Subcutaneous adipose tissue (tissue), 4 donors: ENCODE results near the gene CSPG4. TPM values are rescaled to one million over a fixed set of nuclear protein-coding genes. Genes with fewer than 3 reads are reported as not detected.

Experiments used
- total RNA-seq, 4 donors: library from RNA; depleted of rRNA; stranded (reverse); fragments of >200 nt; gene quantifications; one replicate each; pipeline ENCODE4 v1.1.0, GENCODE V29; 2016
- TF ChIP-seq, protein P1 (sequence below): fragments of 450-650 bp; IDR thresholded peaks from one replicate; pipeline ENCODE4 v1.5.1; 2016; ENCODE audit warnings: low read depth, mild to moderate bottlenecking, control low read depth, antibody characterized with exemption, moderate library complexity

CSPG4 gene
- total RNA-seq, 4 donors from 2014 or later: 34.6 to 183 (median 57.0) TPM

DNA sequence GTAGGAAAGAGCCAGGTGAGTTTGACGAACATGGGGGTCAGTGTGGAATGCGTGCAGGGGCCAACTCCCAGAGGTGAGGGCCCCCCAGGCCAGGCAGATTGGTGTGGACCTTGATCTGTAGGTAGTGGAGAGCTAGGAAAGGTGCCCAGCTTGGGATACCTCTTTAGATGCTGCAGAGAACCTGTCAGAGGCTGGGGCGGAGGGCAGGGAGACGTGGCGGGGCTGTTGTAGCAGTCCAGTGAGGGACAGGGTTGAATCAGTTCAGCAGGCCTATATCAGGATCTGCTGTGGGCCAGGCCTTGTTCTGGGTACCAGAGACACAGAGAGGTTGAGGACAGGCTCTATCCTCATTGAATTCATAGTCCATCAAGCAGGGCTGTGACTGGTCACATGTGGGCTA, 56.3 kb downstream of the CSPG4 start:
- TF ChIP-seq, protein P1, sequence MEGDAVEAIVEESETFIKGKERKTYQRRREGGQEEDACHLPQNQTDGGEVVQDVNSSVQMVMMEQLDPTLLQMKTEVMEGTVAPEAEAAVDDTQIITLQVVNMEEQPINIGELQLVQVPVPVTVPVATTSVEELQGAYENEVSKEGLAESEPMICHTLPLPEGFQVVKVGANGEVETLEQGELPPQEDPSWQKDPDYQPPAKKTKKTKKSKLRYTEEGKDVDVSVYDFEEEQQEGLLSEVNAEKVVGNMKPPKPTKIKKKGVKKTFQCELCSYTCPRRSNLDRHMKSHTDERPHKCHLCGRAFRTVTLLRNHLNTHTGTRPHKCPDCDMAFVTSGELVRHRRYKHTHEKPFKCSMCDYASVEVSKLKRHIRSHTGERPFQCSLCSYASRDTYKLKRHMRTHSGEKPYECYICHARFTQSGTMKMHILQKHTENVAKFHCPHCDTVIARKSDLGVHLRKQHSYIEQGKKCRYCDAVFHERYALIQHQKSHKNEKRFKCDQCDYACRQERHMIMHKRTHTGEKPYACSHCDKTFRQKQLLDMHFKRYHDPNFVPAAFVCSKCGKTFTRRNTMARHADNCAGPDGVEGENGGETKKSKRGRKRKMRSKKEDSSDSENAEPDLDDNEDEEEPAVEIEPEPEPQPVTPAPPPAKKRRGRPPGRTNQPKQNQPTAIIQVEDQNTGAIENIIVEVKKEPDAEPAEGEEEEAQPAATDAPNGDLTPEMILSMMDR: no peak

DNA sequence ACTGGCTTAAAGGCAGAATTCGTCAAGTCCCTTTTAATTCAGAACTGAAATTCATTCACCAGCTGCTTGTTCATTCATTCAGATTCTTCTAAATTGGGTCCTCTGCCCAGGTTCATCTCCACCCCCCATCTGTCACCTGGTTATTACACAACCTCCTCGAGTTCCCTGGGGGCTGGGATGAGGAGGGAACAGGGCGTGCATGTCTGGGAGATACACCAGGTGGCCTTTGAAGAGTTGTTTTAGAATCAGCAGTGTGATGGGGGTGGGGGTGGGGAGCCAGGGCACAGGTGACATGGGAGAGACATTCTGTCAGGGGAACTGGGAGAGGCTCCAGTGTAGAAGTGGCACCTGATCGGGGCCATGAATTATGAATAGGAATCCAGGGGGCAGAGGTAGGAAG, 56.7 kb downstream of the CSPG4 start:
- TF ChIP-seq, protein P1: no peak

DNA sequence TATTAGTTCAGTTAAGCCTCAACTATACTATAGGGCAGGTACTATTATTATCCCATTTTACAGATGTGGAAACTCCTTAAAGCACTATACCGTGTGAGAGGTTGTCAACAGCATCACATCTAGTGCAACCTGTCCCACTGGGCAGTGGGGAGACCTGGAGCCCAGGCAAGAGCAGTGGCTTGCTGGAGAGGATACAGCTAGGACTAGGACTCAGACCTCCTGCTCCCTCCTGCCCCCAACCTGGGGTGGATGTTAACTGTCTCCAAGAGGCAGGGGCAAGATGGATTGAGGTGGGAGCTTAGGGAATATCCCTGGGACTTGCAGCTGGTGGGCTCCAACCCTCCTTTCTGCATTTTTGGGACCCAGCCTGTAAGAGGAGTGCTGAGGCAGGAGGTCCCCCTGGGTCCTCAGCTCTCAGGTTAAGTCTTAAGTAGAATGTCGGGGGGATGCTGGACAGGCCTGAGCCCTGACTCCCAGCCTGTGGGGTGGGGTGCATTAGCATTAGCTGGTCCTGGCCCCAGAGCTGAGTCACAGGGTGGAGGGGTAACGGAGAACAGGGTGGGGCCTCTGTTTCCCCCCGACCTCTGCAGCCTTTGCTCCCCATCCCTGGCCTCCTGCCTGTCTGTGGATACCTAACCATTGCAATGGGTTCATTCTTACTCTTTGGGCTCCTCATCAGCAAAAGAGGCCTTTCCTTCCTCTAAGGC, 58.3 kb downstream of the CSPG4 start:
- TF ChIP-seq, protein P1: no peak

DNA sequence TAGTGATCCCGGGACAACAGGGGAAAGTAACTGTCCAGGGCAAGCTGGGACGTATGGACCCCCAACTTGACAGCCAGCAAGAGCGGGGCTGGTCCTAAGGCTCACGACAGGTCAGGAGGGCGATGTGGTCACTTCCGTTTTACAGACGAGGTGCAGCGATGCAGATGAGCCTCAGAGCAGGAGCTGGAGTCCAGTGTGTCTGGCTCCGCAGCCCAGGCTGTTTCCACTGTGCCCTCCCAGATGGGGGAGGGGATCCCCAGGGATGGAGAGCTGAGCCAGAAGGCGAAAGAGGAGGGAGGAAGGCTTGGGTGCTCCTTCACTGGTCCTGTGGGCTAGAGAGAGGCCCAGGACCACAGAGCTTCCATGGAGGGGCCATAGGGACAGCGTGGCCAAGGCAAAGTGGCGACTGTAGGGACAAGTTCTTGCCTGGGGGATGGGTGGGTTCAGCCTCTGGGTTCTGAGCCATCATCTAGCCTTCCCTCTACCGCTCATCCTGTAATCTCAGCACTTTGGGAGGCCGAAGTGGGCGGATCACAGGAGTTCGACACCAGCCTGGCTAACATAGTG, 59.2 kb downstream of the CSPG4 start:
- TF ChIP-seq, protein P1: no peak

DNA sequence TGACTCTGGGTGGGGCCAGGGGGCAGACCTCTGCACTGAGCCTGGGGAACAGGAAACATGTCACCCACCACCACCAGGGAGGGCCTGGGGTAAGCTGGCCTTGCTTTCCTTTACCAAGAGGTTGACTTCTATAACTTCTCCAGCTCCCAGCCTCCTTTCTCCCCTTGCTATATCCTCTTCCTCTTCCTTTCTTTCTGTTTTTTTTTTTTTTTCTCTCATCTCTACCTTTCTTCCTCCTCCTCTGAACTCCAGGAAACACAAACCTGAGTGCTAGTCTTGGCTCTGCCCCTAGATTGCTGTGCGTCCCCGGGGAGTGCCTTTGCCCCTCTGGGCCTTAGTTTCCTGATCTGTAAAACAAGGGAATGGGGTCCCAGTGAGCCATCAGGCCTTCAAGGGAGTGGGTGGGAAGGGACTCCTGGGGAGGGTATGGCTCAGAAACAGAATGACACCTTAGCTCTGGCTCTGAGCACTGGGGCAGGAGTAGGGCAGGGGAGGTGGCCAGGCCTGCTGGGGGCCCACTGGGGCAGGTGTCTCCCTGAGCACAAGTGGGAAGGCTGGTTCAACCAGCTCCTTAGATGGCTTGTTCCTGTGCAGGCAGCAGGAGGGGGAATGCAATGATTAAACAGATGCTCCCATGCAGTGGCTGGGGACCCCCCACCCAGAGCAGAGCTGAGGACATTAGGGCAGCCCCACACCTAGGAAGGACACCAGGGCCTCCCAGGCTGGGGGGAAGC, 60.7 kb downstream of the CSPG4 start:
- TF ChIP-seq, protein P1: no peak

DNA sequence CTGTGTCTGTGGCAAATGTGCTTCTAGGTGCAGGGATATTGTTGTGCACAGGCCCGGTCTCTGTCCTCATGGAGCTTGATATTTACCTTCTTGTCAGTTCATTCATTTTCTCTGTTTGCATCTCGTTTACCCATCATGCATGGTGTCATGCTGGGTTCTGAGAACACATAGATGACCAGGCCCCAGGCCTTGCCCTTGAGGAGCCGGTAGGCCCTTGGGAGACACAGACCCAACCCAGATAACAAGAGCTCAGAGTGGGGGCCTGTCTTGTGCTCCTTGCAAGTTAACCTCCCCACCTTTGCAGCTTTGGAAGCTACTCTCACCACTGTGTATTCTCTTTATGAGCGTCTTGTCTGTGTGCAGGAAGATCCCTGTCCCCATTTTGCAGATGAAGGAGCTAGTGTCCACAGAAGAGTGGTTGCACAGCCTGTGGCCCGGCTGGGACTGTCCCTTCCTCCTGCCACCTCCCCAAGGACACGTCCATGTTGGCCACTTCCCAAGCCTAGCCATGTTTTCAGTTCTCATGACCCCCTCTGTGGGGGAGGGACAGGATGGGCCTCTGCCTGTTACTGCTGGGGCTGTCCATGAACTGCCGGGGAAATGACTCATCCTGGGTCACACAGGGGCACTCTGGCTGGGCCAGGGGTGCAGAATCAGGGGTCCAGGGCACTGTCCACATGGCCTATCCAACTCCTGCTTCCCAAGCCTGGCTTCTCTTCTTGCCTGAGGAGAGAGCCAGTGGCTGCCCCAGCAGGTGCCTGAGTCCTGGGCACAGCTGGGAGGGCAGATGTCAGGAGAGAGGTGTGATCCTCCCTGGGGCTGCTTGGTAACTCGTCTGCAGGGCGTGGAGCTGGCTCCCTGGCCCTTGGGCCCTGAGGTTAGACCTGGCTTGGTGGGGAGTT, 61.5 kb downstream of the CSPG4 start:
- TF ChIP-seq, protein P1: no peak
